Upper lobe of right lung (tissue), 1 donor: Measurements from ENCODE around the gene NACC1. TPM values are rescaled to one million over a fixed set of nuclear protein-coding genes. Genes with fewer than 3 reads are reported as not detected.
A peak's percentile ranks its signal among the peaks of the same experiment; 100 is the strongest.

Experiments used
- ATAC-seq: fragments of 200-7000 bp; cut with Tn5 transposase; one replicate; pipeline ENCODE4 v1.9.1; 2020; ENCODE audit warnings: mild to moderate bottlenecking, moderate library complexity
- DNase-seq: peaks from one replicate; pipeline ENCODE4 v3.0.0-alpha.2; 2020
- H3K27ac ChIP-seq: fragments of 200-600 bp; one replicate; pipeline ENCODE4 v1.8.0; 2022
- H3K27me3 ChIP-seq: fragments of 200-600 bp; one replicate; pipeline ENCODE4 v1.8.0; 2022; ENCODE audit warnings: mild to moderate bottlenecking
- H3K36me3 ChIP-seq: fragments of 200-600 bp; one replicate; pipeline ENCODE4 v1.8.0; 2022
- H3K4me1 ChIP-seq: fragments of 200-600 bp; one replicate; pipeline ENCODE4 v1.8.0; 2022
- H3K4me3 ChIP-seq: fragments of 200-600 bp; one replicate; pipeline ENCODE4 v1.8.0; 2022; ENCODE audit warnings: mild to moderate bottlenecking
- H3K9me3 ChIP-seq: fragments of 200-600 bp; one replicate; pipeline ENCODE4 v1.8.0; 2022
- CTCF ChIP-seq: fragments of 200-600 bp; IDR thresholded peaks from one replicate; pipeline ENCODE4 v1.8.0; 2022; ENCODE audit warnings: antibody characterized with exemption
- intact Hi-C: fragments of 100-400 bp; cut with DNase I; formaldehyde crosslinking; loops from one replicate; pipeline ENCODE4 v1.11.0; 2022
- total RNA-seq: library from RNA; stranded (reverse); fragmentation: NEBNext Ultra II Directional; extraction: Animal tissue kit (Norgen Biotek cat#: 25700); gene quantifications from one replicate; pipeline ENCODE4 v1.2.1, GENCODE V29; 2021
- donor health status: DM: no; HTN: yes; CAD: no; lungs with severe emphysema.

Gene NACC1
- total RNA-seq, 1 donor from 2014 or later, result 39.8 TPM

- no peak overlapping the region for H3K27ac ChIP-seq
- intact Hi-C loops, result no loop called here
- ATAC-seq (no peak), DNase-seq (no peak)
- no peak overlapping the region for H3K4me3 ChIP-seq
- no peaks in the 10 kb centered on the region for H3K27me3 ChIP-seq
- H3K9me3 ChIP-seq, result no peaks in the 10 kb centered on the region
- H3K36me3 ChIP-seq, result peaks cover 33% of the 10 kb centered on the region
- peaks cover 28% of the 10 kb centered on the region for H3K4me1 ChIP-seq
- no peak for TF ChIP-seq CTCF
Observed at GRCh38 chr19:13087795-13088537, 30.1 kb upstream of the NACC1 start.

GRCh38 chr19:13089139-13089856 lies 28.8 kb upstream of the NACC1 start:
- Histone ChIP-seq H3K4me1 (peaks cover 37% of the 10 kb centered on the region), H3K9me3 (no peaks in the 10 kb centered on the region), H3K27ac (peak overlapping the region; percentile 55), H3K4me3 (no peak overlapping the region), H3K27me3 (no peaks in the 10 kb centered on the region), H3K36me3 (peaks cover 23% of the 10 kb centered on the region)
- TF ChIP-seq CTCF, result no peak
- intact Hi-C loops, result no loop called here
- DNase-seq (no peak), ATAC-seq (no peak)

DNA sequence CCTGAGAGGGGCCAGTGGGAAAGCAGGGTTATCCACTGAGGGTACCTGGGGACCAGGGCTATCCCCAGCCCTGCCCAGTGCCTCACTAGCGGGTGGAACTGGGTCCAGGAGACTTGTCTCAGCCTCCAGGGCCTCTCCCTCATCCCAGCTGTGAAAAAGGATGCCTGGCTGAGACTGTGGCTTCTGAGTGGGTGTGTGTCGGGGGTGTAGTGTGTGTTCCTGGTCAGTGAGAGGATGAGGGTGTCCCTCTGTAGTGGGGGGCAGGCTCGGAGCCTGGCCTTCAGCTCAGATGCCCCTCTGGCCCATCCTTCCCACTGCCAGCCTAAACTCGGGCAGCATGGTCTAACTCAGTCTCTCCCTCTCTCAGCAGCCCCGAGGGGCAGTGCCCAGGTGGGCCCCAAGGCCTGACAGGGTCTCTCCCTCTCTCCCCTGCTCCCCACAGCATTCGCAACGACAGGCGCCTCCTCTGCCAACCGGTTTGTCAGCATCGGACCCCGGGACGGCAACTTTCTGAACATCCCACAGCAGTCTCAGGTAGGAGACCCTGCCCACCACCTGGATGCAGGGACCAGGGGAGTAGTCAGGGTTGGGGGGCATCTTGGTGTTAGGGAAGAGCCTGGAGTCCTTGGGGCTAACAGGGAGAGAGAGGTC lies 28.1 kb upstream of the NACC1 start:
- H3K27me3 ChIP-seq, result no peaks in the 10 kb centered on the region
- no peak overlapping the region for H3K4me3 ChIP-seq
- H3K36me3 ChIP-seq, result peaks cover 24% of the 10 kb centered on the region
- H3K27ac ChIP-seq, result peak overlapping the region; percentile 55
- H3K9me3 ChIP-seq, result no peaks in the 10 kb centered on the region
- ATAC-seq, result no peak
- H3K4me1 ChIP-seq, result peaks cover 38% of the 10 kb centered on the region
- intact Hi-C loops, result loop anchor here (10.0 kb wide), 2 partner anchors 65 to 115 kb away; no protein-coding TSS in a partner anchor
- no peak for DNase-seq
- no peak for TF ChIP-seq CTCF

DNA sequence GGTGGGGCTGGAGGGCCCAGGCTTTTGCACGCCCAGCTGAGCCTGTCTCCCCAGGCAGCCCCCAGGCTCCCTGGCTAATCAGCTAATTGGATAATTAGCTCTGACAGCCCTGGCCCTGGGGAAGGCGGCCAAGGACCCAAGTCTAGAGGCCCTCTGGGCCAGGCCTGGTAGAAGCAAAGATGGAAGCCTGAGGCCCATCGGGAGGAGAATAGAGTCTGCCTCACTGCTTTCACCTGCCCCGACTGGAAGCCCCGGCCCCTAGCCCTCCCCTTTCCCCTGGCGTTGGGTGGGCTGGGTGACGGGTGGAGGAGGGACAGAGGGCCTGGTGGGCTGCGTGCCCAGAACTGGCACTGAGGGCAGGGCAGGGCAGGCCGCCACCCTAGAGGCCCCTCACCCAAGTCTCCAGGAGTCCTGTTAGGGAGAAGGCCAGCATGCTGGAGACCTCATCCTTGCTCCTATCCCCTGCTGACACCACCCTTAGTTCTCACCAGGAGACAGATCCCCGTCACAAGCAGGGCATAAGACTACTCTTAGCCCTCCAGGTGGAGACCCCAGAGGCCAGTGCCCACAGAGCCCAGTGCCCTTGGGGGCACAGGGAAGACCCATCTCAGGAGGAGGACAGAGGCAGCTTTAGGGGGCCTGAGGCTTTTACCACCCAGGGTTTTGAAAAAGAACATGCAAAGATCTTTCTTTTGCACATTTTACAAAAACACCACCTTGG lies 27.4 kb upstream of the NACC1 start:
- Histone ChIP-seq H3K36me3 (peaks cover 30% of the 10 kb centered on the region), H3K27ac (peak overlapping the region; percentile 40), H3K27me3 (no peaks in the 10 kb centered on the region), H3K9me3 (no peaks in the 10 kb centered on the region), H3K4me3 (no peak overlapping the region), H3K4me1 (peaks cover 31% of the 10 kb centered on the region)
- ATAC-seq, result no peak
- no peak for TF ChIP-seq CTCF
- intact Hi-C loops, result loop anchor here (10.0 kb wide), 2 partner anchors 66 to 116 kb away; no protein-coding TSS in a partner anchor
- DNase-seq, result no peak

GRCh38 chr19:13091400-13092157 lies 26.5 kb upstream of the NACC1 start:
- H3K36me3 ChIP-seq, result peaks cover 30% of the 10 kb centered on the region
- peak; percentile 2 for ATAC-seq
- H3K27me3 ChIP-seq, result no peaks in the 10 kb centered on the region
- peaks cover 39% of the 10 kb centered on the region for H3K4me1 ChIP-seq
- no peak for TF ChIP-seq CTCF
- intact Hi-C loops, result loop anchor here (10.0 kb wide), 2 partner anchors 67 to 117 kb away; no protein-coding TSS in a partner anchor
- no peaks in the 10 kb centered on the region for H3K9me3 ChIP-seq
- peak overlapping the region; percentile 72 for H3K27ac ChIP-seq
- no peak overlapping the region for H3K4me3 ChIP-seq
- DNase-seq, result no peak
